ENCODE results near the gene EPB41L3.
"Not testable (repeated sequence)": the region's sequence is repeated elsewhere in the genome, so short reads cannot be mapped to it uniquely, and the experiment has no call there.

EPB41L3 gene

GRCh38 chr18:5530629-5531178, 13.1 kb downstream of the EPB41L3 start:
- no peak for DNase-seq (ENCODE audit: low read depth)

GRCh38 chr18:5529471-5529870, 14.3 kb downstream of the EPB41L3 start:
- no peak for DNase-seq (ENCODE audit: low read depth)

GRCh38 chr18:5527603-5528002, 16.2 kb downstream of the EPB41L3 start:
- DNase-seq (ENCODE audit: low read depth) = no peak

GRCh38 chr18:5524660-5525059, 19.1 kb downstream of the EPB41L3 start:
- DNase-seq (ENCODE audit: low read depth) = no peak

- DNase-seq (ENCODE audit: low read depth) = no peak
Measured at GRCh38 chr18:5521000-5521399, 22.8 kb downstream of the EPB41L3 start.

GRCh38 chr18:5520464-5520863, 23.3 kb downstream of the EPB41L3 start:
- no peak for DNase-seq (ENCODE audit: low read depth)

- no peak for DNase-seq (ENCODE audit: low read depth)
Measured at GRCh38 chr18:5519448-5520298, 24.1 kb downstream of the EPB41L3 start.

- no peak for DNase-seq (ENCODE audit: low read depth)
Measured at GRCh38 chr18:5518899-5519371, 24.9 kb downstream of the EPB41L3 start.

GRCh38 chr18:5518179-5518770, 25.5 kb downstream of the EPB41L3 start:
- no peak for DNase-seq (ENCODE audit: low read depth)

GRCh38 chr18:5516841-5517240, 27.0 kb downstream of the EPB41L3 start:
- DNase-seq (ENCODE audit: low read depth) = no peak

- no peak for DNase-seq (ENCODE audit: low read depth)
Measured at GRCh38 chr18:5515011-5515784, 28.6 kb downstream of the EPB41L3 start.

- no peak for DNase-seq (ENCODE audit: low read depth)
Measured at GRCh38 chr18:5513947-5514346, 29.9 kb downstream of the EPB41L3 start.

- no peak for DNase-seq (ENCODE audit: low read depth)
Measured at GRCh38 chr18:5512176-5512575, 31.6 kb downstream of the EPB41L3 start.

GRCh38 chr18:5511541-5511940, 32.3 kb downstream of the EPB41L3 start:
- DNase-seq (ENCODE audit: low read depth) = not testable (repeated sequence)

GRCh38 chr18:5510135-5510846, 33.5 kb downstream of the EPB41L3 start:
- DNase-seq (ENCODE audit: low read depth) = no peak

GRCh38 chr18:5508821-5509220, 35.0 kb downstream of the EPB41L3 start:
- no peak for DNase-seq (ENCODE audit: low read depth)

GRCh38 chr18:5507756-5508155, 36.0 kb downstream of the EPB41L3 start:
- DNase-seq (ENCODE audit: low read depth) = no peak

GRCh38 chr18:5506174-5506573, 37.6 kb downstream of the EPB41L3 start:
- DNase-seq (ENCODE audit: low read depth) = no peak

- DNase-seq (ENCODE audit: low read depth) = no peak
Measured at GRCh38 chr18:5503740-5504139, 40.1 kb downstream of the EPB41L3 start.

- no peak for DNase-seq (ENCODE audit: low read depth)
Measured at GRCh38 chr18:5500158-5500939, 43.4 kb downstream of the EPB41L3 start.

- DNase-seq (ENCODE audit: low read depth) = no peak
Measured at GRCh38 chr18:5498452-5498851, 45.3 kb downstream of the EPB41L3 start.

Measured in T-helper 22 cell (primary cell).